ENCODE results near the gene P2RX5. TPM values are rescaled to one million over a fixed set of nuclear protein-coding genes. Genes with fewer than 3 reads are reported as not detected.

P2RX5 gene
- total and polyA plus RNA-seq, 8 donors: 1.1 to 37.5 (median 5.9) TPM; not detected in 2

DNA sequence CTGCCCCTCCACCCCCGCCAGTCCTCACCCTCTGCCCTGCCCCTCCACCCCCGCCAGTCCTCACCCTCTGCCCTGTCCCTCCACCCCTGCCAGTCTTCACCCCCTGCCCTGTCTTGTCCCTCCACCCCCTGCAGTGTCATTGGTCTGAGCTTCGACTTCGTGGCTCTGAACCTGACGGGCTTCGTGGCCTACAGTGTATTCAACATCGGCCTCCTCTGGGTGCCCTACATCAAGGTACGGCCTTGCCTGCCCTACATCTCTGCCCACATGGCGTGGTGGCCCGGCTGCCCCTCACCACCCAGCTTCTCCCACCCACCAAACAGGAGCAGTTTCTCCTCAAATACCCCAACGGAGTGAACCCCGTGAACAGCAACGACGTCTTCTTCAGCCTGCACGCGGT is 39.6 kb downstream of the P2RX5 start:
- no peak for DNase-seq
- H3K4me3 ChIP-seq: no peak overlapping the region
- intact Hi-C loops (cut with DNase I; ENCODE audit: low total_unique reads): no loop called here
- H3K36me3 ChIP-seq: peaks cover 3 to 46% (median 34%) of the 10 kb centered on the region in 4 donors
- TF ChIP-seq POLR2A (IDR thresholded peaks at IDR 0.05) (no peak), EP300 (IDR thresholded peaks at IDR 0.05) (no peak), POLR2AphosphoS5 (IDR thresholded peaks at IDR 0.05) (no peak), CTCF (IDR thresholded peaks at IDR 0.05) (no peak)
- peaks cover 25 to 40% (median 30%) of the 10 kb centered on the region in 4 donors for H3K4me1 ChIP-seq
- H3K27ac ChIP-seq: no peak overlapping the region
- WGBS, 5 donors: 83 to 91% (median 90%) methylated on average over 14 to 16 of the region's 16 CpGs
- no peaks in the 10 kb centered on the region for H3K27me3 ChIP-seq
- H3K9me3 ChIP-seq: no peaks in the 10 kb centered on the region

DNA sequence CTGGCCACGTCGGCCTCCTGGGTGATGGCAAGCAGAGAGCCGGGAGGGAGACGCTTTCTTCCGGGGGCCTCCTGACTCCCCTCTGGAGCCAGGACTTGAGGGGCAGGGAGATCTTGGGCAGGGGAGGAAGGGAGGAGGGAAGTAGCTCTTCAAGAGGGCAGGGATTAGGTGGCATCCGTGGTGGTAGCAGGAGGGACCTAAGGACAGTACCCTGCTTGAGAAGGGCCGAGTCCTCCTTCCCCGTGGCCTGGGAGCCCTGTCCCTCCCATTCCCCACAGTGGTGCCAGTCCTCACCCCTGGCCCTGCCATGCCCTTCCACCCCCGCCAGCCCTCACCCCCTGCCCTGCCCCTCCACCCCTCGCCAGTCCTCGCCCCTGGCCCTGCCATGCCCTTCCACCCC is 40.2 kb downstream of the P2RX5 start:
- no peak for DNase-seq
- peaks cover 20 to 34% (median 28%) of the 10 kb centered on the region in 4 donors for H3K4me1 ChIP-seq
- H3K36me3 ChIP-seq: peaks cover 3 to 46% (median 38%) of the 10 kb centered on the region in 4 donors
- WGBS, 5 donors: 84 to 100% (median 89%) methylated on average over 1 to 11 of the region's 11 CpGs
- H3K4me3 ChIP-seq: no peak overlapping the region
- no peak overlapping the region for H3K27ac ChIP-seq
- intact Hi-C loops (cut with DNase I; ENCODE audit: low total_unique reads): no loop called here
- TF ChIP-seq POLR2A (IDR thresholded peaks at IDR 0.05): no peak
- no peak for TF ChIP-seq CTCF (IDR thresholded peaks at IDR 0.05)
- no peak for TF ChIP-seq EP300 (IDR thresholded peaks at IDR 0.05)
- no peak for TF ChIP-seq POLR2AphosphoS5 (IDR thresholded peaks at IDR 0.05)
- no peaks in the 10 kb centered on the region for H3K9me3 ChIP-seq
- no peaks in the 10 kb centered on the region for H3K27me3 ChIP-seq

DNA sequence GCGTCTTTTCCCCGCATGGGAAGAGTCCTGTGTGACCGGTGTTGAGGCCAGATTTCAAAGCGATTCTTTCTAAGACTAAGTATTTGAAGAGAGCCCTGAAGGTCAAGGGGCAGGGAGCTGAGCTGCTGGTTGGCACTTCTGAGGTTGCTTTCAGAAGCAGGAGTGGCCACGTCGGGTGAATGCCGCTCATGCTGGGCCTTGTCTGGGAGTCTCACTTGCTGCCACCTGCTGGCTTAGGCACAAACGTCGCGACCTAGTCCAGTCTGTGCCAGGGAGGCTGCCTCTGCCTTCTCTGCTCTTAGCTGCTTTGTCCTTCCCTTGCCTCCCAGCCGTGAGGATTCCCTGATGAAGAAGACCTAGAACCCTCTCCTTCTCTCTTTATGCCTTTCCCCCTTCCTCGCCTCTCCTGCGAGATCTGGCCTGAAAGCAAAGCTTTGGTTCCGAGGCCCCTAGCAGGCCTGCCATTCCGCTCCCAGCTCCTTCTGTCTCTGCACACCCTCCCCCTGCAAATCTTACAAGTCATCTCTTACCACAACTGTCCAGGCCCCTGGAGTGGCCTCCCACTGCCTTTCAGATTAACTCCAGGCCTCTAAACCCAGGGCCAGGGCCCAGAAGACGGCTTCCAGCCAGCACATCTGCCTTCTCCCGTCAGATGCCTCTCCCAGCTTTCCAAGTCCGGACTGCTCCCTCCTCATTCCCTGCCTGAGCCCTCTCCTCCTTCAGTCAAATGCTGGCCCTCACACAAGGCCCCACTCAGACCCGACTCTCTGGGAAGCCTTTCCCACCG is 48.0 kb downstream of the P2RX5 start:
- no peak overlapping the region for H3K27ac ChIP-seq
- WGBS, 5 donors: 58 to 67% (median 62%) methylated on average over 20 of the region's 20 CpGs

GRCh38 chr17:3647251-3647650 is 48.7 kb downstream of the P2RX5 start:
- H3K9me3 ChIP-seq: no peaks in the 10 kb centered on the region
- H3K4me3 ChIP-seq: no peak overlapping the region
- H3K27me3 ChIP-seq: no peaks in the 10 kb centered on the region
- intact Hi-C loops (cut with DNase I; ENCODE audit: low total_unique reads): no loop called here
- DNase-seq: no peak
- H3K36me3 ChIP-seq: peaks cover 5 to 88% (median 77%) of the 10 kb centered on the region in 4 donors
- 68 to 87% (median 74%) methylated on average over 12 of the region's 12 CpGs for WGBS, 5 donors
- TF ChIP-seq EP300 (IDR thresholded peaks at IDR 0.05) (no peak), CTCF (IDR thresholded peaks at IDR 0.05) (no peak), POLR2A (IDR thresholded peaks at IDR 0.05) (no peak), POLR2AphosphoS5 (IDR thresholded peaks at IDR 0.05) (no peak)
- peaks cover 0 to 9% (median 3%) of the 10 kb centered on the region in 4 donors for H3K4me1 ChIP-seq
- H3K27ac ChIP-seq: no peak overlapping the region

More for the DNA sequence above, 48.0 kb downstream of the P2RX5 start:
- no peaks in the 10 kb centered on the region for H3K9me3 ChIP-seq
- H3K27me3 ChIP-seq: no peaks in the 10 kb centered on the region
- H3K4me1 ChIP-seq: peaks cover 0 to 7% (median 3%) of the 10 kb centered on the region in 4 donors
- H3K4me3 ChIP-seq: no peak overlapping the region
- peak; percentile 72 to 89 for DNase-seq
- intact Hi-C loops (cut with DNase I; ENCODE audit: low total_unique reads): no loop called here
- TF ChIP-seq POLR2AphosphoS5 (IDR thresholded peaks at IDR 0.05) (peak in 1 of 3 donors; percentile 36), CTCF (IDR thresholded peaks at IDR 0.05) (peak in 5 of 7 experiments; percentile 17 to 54 (median 29)), POLR2A (IDR thresholded peaks at IDR 0.05) (no peak)
- H3K36me3 ChIP-seq: peaks cover 5 to 83% (median 72%) of the 10 kb centered on the region in 4 donors
